Lower leg skin (tissue), 3 donors: Measurements from ENCODE around the gene GRM3.

ENCODE experiments used
- CTCF ChIP-seq, 3 donors: fragments of 450-650 bp; IDR thresholded peaks; one replicate each; pipeline ENCODE4 v1.5.1; 2016; ENCODE audit warnings: antibody characterized with exemption in 3 of 3, mild to moderate bottlenecking in 3 of 3, moderate library complexity in 2 of 3
- POLR2A ChIP-seq, 2 donors: fragments of 450-650 bp; IDR thresholded peaks; one replicate each; pipeline ENCODE4 v1.6.1; 2016 to 2017; ENCODE audit warnings: antibody characterized with exemption in 2 of 2, mild to moderate bottlenecking in 1 of 2, moderate library complexity in 1 of 2

GRCh38 chr7:86863452-86863851 is 219.7 kb downstream of the GRM3 start:
- no peak for TF ChIP-seq POLR2A (IDR thresholded peaks at IDR 0.05)
- TF ChIP-seq CTCF (IDR thresholded peaks at IDR 0.05), result no peak
